CD14-positive monocyte (primary cell): ENCODE measurements around the gene CFAP61. TPM values are rescaled to one million over a fixed set of nuclear protein-coding genes. Genes with fewer than 3 reads are reported as not detected.

Source experiments
- DNase-seq, 3 donors: peaks; one replicate each; pipeline ENCODE4 v3.0.0-alpha.2; 2011 to 2022
- H2AFZ ChIP-seq: 2 replicates; pipeline ENCODE4 v1.6.0; 2012; ENCODE audit warnings: mild to moderate bottlenecking, low read depth, low read length, inconsistent platforms; ENCODE audit not compliant: insufficient read depth, poor library complexity, severe bottlenecking
- H3K27ac ChIP-seq, 2 donors: 1 replicate in 1 of 2; 2 replicates in 1 of 2; pipeline ENCODE4 v1.5.1; 2012 to 2013; ENCODE audit warnings: low read length in 2 of 2, control low read depth in 1 of 2, inconsistent platforms in 1 of 2, low read depth in 1 of 2, mild to moderate bottlenecking in 1 of 2
- H3K27me3 ChIP-seq, 2 donors: one replicate each; pipeline versions ENCODE4 v1.6.0 to v1.6.1; 2011 to 2013; ENCODE audit warnings: low read length in 2 of 2; ENCODE audit not compliant: control insufficient read depth in 2 of 2, insufficient read depth in 2 of 2
- H3K36me3 ChIP-seq, 2 donors: replicated peaks in 1 of 2; 1 replicate in 1 of 2; 2 replicates in 1 of 2; pipeline versions ENCODE4 v1.5.1 to v1.6.1; 2012 to 2013; ENCODE audit warnings: low read length in 2 of 2, control low read depth in 1 of 2, inconsistent platforms in 1 of 2, mild to moderate bottlenecking in 1 of 2; ENCODE audit not compliant: insufficient read depth in 2 of 2, control insufficient read depth in 1 of 2
- H3K4me1 ChIP-seq, 2 donors: 1 replicate in 1 of 2; 2 replicates in 1 of 2; pipeline versions ENCODE4 v1.5.1 to v1.6.1; 2012 to 2013; ENCODE audit warnings: low read length in 2 of 2, control low read depth in 1 of 2, inconsistent platforms in 1 of 2, mild to moderate bottlenecking in 1 of 2, moderate library complexity in 1 of 2; ENCODE audit not compliant: insufficient read depth in 2 of 2, control insufficient read depth in 1 of 2
- H3K4me2 ChIP-seq: replicated peaks from 2 replicates; pipeline ENCODE3; 2012; ENCODE audit warnings: low read length, moderate library complexity, mild to moderate bottlenecking; ENCODE audit not compliant: poor library complexity, severe bottlenecking; ENCODE audit errors: extremely low read depth
- H3K4me3 ChIP-seq, 3 experiments: fragments of 200-600 bp in 1 of 3; sonication (generic) in 1 of 3; replicated peaks in 1 of 3; 1 replicate in 2 of 3; 2 replicates in 1 of 3; pipeline ENCODE4 v1.5.1; 2011 to 2013; ENCODE audit warnings: low read length in 3 of 3, mild to moderate bottlenecking in 3 of 3, control low read depth in 2 of 3, low read depth in 2 of 3, inconsistent platforms in 1 of 3, moderate library complexity in 1 of 3
- H3K79me2 ChIP-seq: 2 replicates; pipeline ENCODE4 v1.6.0; 2012; ENCODE audit warnings: mild to moderate bottlenecking, control low read depth, inconsistent platforms, low read length, moderate library complexity; ENCODE audit not compliant: insufficient read depth
- H3K9ac ChIP-seq: 2 replicates; pipeline ENCODE4 v1.6.0; 2017; ENCODE audit warnings: low read length, mild to moderate bottlenecking; ENCODE audit not compliant: insufficient read depth, poor library complexity, severe bottlenecking
- H3K9me3 ChIP-seq, 2 donors: replicated peaks in 1 of 2; 1 replicate in 1 of 2; 2 replicates in 1 of 2; pipeline versions ENCODE4 v1.5.1 to v1.6.1; 2012 to 2013; ENCODE audit warnings: low read length in 2 of 2, control low read depth in 1 of 2; ENCODE audit not compliant: control insufficient read depth in 1 of 2, insufficient read depth in 1 of 2
- H4K20me1 ChIP-seq: 2 replicates; pipeline ENCODE4 v1.6.0; 2012; ENCODE audit warnings: mild to moderate bottlenecking, low read length, control low read depth, moderate library complexity; ENCODE audit not compliant: insufficient read depth
- H3K27ac Mint-ChIP-seq, 7 donors: one replicate each; pipeline ENCODE4 v1.8.0; 2020; ENCODE audit warnings: mild to moderate bottlenecking in 7 of 7, mixed read lengths in 7 of 7, moderate library complexity in 6 of 7, inconsistent platforms in 2 of 7
- H3K27me3 Mint-ChIP-seq, 3 donors: one replicate each; pipeline ENCODE4 v1.8.0; 2021 to 2022; ENCODE audit warnings: low read depth in 3 of 3, mild to moderate bottlenecking in 3 of 3, mixed read lengths in 3 of 3, moderate library complexity in 3 of 3, inconsistent platforms in 1 of 3
- H3K36me3 Mint-ChIP-seq, 2 donors: one replicate each; pipeline ENCODE4 v1.8.0; 2020; ENCODE audit warnings: mixed read lengths in 2 of 2, inconsistent platforms in 1 of 2, mild to moderate bottlenecking in 1 of 2
- H3K4me1 Mint-ChIP-seq: one replicate; pipeline ENCODE4 v1.8.0; 2020; ENCODE audit warnings: mild to moderate bottlenecking, mixed read lengths
- H3K4me3 Mint-ChIP-seq, 2 donors: one replicate each; pipeline ENCODE4 v1.8.0; 2020; ENCODE audit warnings: mild to moderate bottlenecking in 2 of 2, mixed read lengths in 2 of 2, moderate library complexity in 1 of 2
- H3K9me3 Mint-ChIP-seq, 7 donors: one replicate each; pipeline ENCODE4 v1.8.0; 2020 to 2022; ENCODE audit warnings: mixed read lengths in 7 of 7, mild to moderate bottlenecking in 6 of 7, moderate library complexity in 6 of 7, inconsistent platforms in 2 of 7
- WGBS: methylation state at CpG from one replicate; pipeline ENCODE4 v1.1.5; 2013; ENCODE audit warnings: missing lambda C conversion rate; ENCODE audit not compliant: insufficient coverage; 5-methylcytosine and 5-hydroxymethylcytosine counted together
- intact Hi-C, 2 donors: fragments of 100-400 bp; cut with micrococcal nuclease; formaldehyde crosslinking; loops; one replicate each; pipeline versions ENCODE4 v1.15.0 to v1.15.1; 2023
- polyA plus RNA-seq, 3 donors: library from polyadenylated mRNA; depleted of rRNA in 1 of 3; unstranded in 2 of 3; stranded (reverse) in 1 of 3; fragments of 300-500 nt in 2 of 3; fragments of >200 nt in 1 of 3; fragmentation: Illumina TruSeq in 2 of 3; gene quantifications; 1 replicate in 2 of 3; 2 replicates in 1 of 3; pipeline ENCODE4 v1.2.3, GENCODE V29; 2012 to 2021
- TF ChIP-seq, protein P1 (sequence below): fragments of 200-600 bp; IDR thresholded peaks from one replicate; pipeline ENCODE4 v1.8.0; 2022; ENCODE audit warnings: antibody characterized with exemption, mild to moderate bottlenecking

CFAP61 gene
- polyA plus RNA-seq, 3 donors, result not detected

DNA sequence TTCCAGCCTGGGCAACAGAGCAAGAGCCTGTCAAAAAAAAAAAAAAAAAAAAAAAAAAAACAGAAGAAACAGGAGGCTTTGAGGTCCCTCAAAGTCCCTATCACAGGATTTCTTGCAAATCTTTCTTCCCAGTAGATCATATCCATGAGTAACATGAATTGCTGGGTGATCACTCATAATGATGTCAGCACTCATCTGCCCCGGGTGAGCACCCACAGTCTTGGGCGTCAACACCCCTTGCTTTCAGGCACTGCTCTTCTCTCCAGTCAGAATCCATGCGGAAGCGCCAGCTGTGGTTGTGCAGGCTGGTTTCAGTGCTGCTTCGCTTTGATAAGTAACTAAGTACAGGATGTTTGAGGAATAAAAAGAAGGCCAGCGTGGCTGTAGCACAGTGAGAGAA is 275.4 kb downstream of the CFAP61 start:
- Histone ChIP-seq H3K36me3 (no peaks in the 10 kb centered on the region), H3K4me3 (no peak overlapping the region), H3K27me3 (no peaks in the 10 kb centered on the region), H3K4me1 (peaks cover 26 to 35% of the 10 kb centered on the region in 2 donors), H4K20me1 (no peaks in the 10 kb centered on the region), H3K9ac (no peak overlapping the region), H3K4me2 (no peak overlapping the region), H3K79me2 (no peaks in the 10 kb centered on the region), H3K27ac (no peak overlapping the region), H2AFZ (no peak overlapping the region), H3K9me3 (no peaks in the 10 kb centered on the region)
- Mint-ChIP-seq H3K4me1 (peaks cover 32% of the 10 kb centered on the region), H3K36me3 (peaks cover 0 to 2% of the 10 kb centered on the region in 2 donors), H3K27me3 (peaks cover 0 to 2% (median 0%) of the 10 kb centered on the region in 3 donors), H3K4me3 (no peak overlapping the region), H3K9me3 (peaks cover 0 to 2% (median 0%) of the 10 kb centered on the region in 7 donors), H3K27ac (peak overlapping the region in 2 of 7 donors; percentile 2 to 41)
- 94% methylated on average over 2 of the region's 6 CpGs for WGBS
- intact Hi-C loops, result no loop called here
- TF ChIP-seq, protein P1, sequence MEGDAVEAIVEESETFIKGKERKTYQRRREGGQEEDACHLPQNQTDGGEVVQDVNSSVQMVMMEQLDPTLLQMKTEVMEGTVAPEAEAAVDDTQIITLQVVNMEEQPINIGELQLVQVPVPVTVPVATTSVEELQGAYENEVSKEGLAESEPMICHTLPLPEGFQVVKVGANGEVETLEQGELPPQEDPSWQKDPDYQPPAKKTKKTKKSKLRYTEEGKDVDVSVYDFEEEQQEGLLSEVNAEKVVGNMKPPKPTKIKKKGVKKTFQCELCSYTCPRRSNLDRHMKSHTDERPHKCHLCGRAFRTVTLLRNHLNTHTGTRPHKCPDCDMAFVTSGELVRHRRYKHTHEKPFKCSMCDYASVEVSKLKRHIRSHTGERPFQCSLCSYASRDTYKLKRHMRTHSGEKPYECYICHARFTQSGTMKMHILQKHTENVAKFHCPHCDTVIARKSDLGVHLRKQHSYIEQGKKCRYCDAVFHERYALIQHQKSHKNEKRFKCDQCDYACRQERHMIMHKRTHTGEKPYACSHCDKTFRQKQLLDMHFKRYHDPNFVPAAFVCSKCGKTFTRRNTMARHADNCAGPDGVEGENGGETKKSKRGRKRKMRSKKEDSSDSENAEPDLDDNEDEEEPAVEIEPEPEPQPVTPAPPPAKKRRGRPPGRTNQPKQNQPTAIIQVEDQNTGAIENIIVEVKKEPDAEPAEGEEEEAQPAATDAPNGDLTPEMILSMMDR, result no peak
- peak in 2 of 3 donors; percentile 18 to 27 for DNase-seq

DNA sequence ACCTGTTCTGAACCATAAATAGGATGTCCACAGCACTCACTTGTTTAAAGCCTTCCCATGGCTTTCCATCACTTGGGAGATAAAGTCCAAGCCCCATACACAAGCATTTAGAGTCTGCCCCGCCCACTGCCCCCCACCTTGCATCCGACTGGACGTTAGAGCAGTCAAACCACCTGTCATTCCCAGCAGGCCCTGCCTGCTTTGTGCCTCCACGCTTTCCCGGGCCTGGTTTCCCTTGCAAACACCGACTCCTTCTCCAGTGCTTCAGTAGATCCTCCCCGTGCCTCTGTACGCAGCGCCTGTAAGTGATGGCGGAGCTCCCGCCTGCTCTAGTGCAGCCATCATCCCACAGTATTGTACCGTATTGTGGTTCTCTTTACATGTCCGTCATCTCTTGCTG is 277.2 kb downstream of the CFAP61 start:
- Histone ChIP-seq H3K4me1 (peaks cover 44 to 54% of the 10 kb centered on the region in 2 donors), H4K20me1 (no peaks in the 10 kb centered on the region), H3K9ac (no peak overlapping the region), H3K36me3 (no peaks in the 10 kb centered on the region), H3K4me3 (no peak overlapping the region), H3K4me2 (no peak overlapping the region), H3K27ac (no peak overlapping the region), H3K27me3 (no peaks in the 10 kb centered on the region), H2AFZ (no peak overlapping the region), H3K9me3 (no peaks in the 10 kb centered on the region), H3K79me2 (no peaks in the 10 kb centered on the region)
- WGBS, result 97% methylated on average over 13 of the region's 13 CpGs
- Mint-ChIP-seq H3K4me3 (no peak overlapping the region), H3K4me1 (peaks cover 49% of the 10 kb centered on the region), H3K36me3 (peaks cover 0 to 2% of the 10 kb centered on the region in 2 donors), H3K27ac (peak overlapping the region in 2 of 7 donors; percentile 1 to 17), H3K9me3 (peaks cover 0 to 2% (median 0%) of the 10 kb centered on the region in 7 donors), H3K27me3 (peaks cover 0 to 2% (median 0%) of the 10 kb centered on the region in 3 donors)
- TF ChIP-seq, protein P1, result no peak
- DNase-seq, result no peak
- intact Hi-C loops, result no loop called here
